Measurements from ENCODE around the gene TSPEAR.
"Not testable (repeated sequence)": the region's sequence is repeated elsewhere in the genome, so short reads cannot be mapped to it uniquely, and the experiment has no call there.

The TSPEAR gene

GRCh38 chr21:44701023-44701400 is 10.4 kb downstream of the TSPEAR start:
- DNase-seq, result no peak

- DNase-seq, result no peak
Measured at GRCh38 chr21:44700101-44701022, 11.0 kb downstream of the TSPEAR start.

GRCh38 chr21:44699502-44700001 is 11.8 kb downstream of the TSPEAR start:
- DNase-seq, result no peak

GRCh38 chr21:44697811-44698734 is 13.3 kb downstream of the TSPEAR start:
- DNase-seq, result no peak

- not testable (repeated sequence) for DNase-seq
Measured at GRCh38 chr21:44697172-44697810, 14.1 kb downstream of the TSPEAR start, which contains the start of gene KRTAP10-12. KRTAP10-12 (plus strand) TSS chr21:44697172; CDS start chr21:44697202, 30 bp downstream.

- no peak for DNase-seq
Measured at GRCh38 chr21:44696572-44696971, 14.8 kb downstream of the TSPEAR start.

- DNase-seq, result no peak
Measured at GRCh38 chr21:44695641-44696040, 15.7 kb downstream of the TSPEAR start.

- DNase-seq, result no peak
Measured at GRCh38 chr21:44695184-44695583, 16.2 kb downstream of the TSPEAR start.

GRCh38 chr21:44694776-44695175 is 16.6 kb downstream of the TSPEAR start:
- no peak for DNase-seq

- DNase-seq, result no peak
Measured at GRCh38 chr21:44692798-44693512, 18.4 kb downstream of the TSPEAR start.

- DNase-seq, result no peak
Measured at GRCh38 chr21:44691686-44692085, 19.7 kb downstream of the TSPEAR start.

- DNase-seq, result not testable (repeated sequence)
Measured at GRCh38 chr21:44689740-44690139, 21.6 kb downstream of the TSPEAR start.

- DNase-seq, result peak; percentile 14
Measured at GRCh38 chr21:44687671-44688070, 23.7 kb downstream of the TSPEAR start.

- no peak for DNase-seq
Measured at GRCh38 chr21:44686843-44687561, 24.4 kb downstream of the TSPEAR start.

GRCh38 chr21:44686000-44686781 is 25.2 kb downstream of the TSPEAR start:
- DNase-seq, result no peak

- DNase-seq, result not testable (repeated sequence)
Measured at GRCh38 chr21:44685050-44685449, 26.3 kb downstream of the TSPEAR start.

- no peak for DNase-seq
Measured at GRCh38 chr21:44684483-44684882, 26.9 kb downstream of the TSPEAR start.

GRCh38 chr21:44684077-44684476 is 27.3 kb downstream of the TSPEAR start:
- DNase-seq, result no peak

- DNase-seq, result no peak
Measured at GRCh38 chr21:44682580-44683151, 28.7 kb downstream of the TSPEAR start.

Measured in NCI-H748 treated with DMSO at 0.1 percent for 48 hours (cell line).